NCI-H2107 treated with DMSO at 0.1 percent for 48 hours (cell line): ENCODE results near the gene TAF5L.
"Not testable (repeated sequence)": the region's sequence is repeated elsewhere in the genome, so short reads cannot be mapped to it uniquely, and the experiment has no call there.

ENCODE experiments used
- DNase-seq: peaks from one replicate; lab custom pipeline; 2025; ENCODE audit not compliant: unreplicated experiment; lab: John Stamatoyannopoulos, UW

Gene TAF5L

GRCh38 chr1:229608590-229608989 is 17.3 kb downstream of the TAF5L start:
- DNase-seq, result no peak

- DNase-seq, result no peak
Observed at GRCh38 chr1:229607370-229607769, 18.6 kb downstream of the TAF5L start.

- DNase-seq, result no peak
Observed at GRCh38 chr1:229603371-229604005, 22.4 kb downstream of the TAF5L start.

GRCh38 chr1:229600229-229600628 is 25.7 kb downstream of the TAF5L start:
- no peak for DNase-seq

- DNase-seq, result no peak
Observed at GRCh38 chr1:229599218-229599954, 26.5 kb downstream of the TAF5L start.

- DNase-seq, result no peak
Observed at GRCh38 chr1:229597877-229598276, 28.0 kb downstream of the TAF5L start.

GRCh38 chr1:229596925-229597699 is 28.8 kb downstream of the TAF5L start:
- no peak for DNase-seq

GRCh38 chr1:229595876-229596275 is 30.0 kb downstream of the TAF5L start:
- DNase-seq, result not testable (repeated sequence)

GRCh38 chr1:229594227-229595008 is 31.5 kb downstream of the TAF5L start:
- no peak for DNase-seq

GRCh38 chr1:229593800-229594199 is 32.1 kb downstream of the TAF5L start:
- no peak for DNase-seq

- no peak for DNase-seq
Observed at GRCh38 chr1:229590119-229590518, 35.8 kb downstream of the TAF5L start.

GRCh38 chr1:229585338-229585737 is 40.6 kb downstream of the TAF5L start:
- DNase-seq, result no peak

- DNase-seq, result no peak
Observed at GRCh38 chr1:229582715-229583114, 43.2 kb downstream of the TAF5L start.

- DNase-seq, result no peak
Observed at GRCh38 chr1:229582011-229582694, 43.8 kb downstream of the TAF5L start.

- no peak for DNase-seq
Observed at GRCh38 chr1:229581485-229581884, 44.4 kb downstream of the TAF5L start.

- DNase-seq, result peak; percentile 76
Observed at GRCh38 chr1:229579059-229579673, 46.8 kb downstream of the TAF5L start.

GRCh38 chr1:229578168-229579058 is 47.5 kb downstream of the TAF5L start:
- DNase-seq, result no peak

- DNase-seq, result no peak
Observed at GRCh38 chr1:229574679-229575442, 51.1 kb downstream of the TAF5L start.
